Trophoblast cell (in vitro differentiated cells and primary cell): Measurements from ENCODE around the gene OR10H1.
A peak's percentile ranks its signal among the peaks of the same experiment; 100 is the strongest.
"Not testable (repeated sequence)": the region's sequence is repeated elsewhere in the genome, so short reads cannot be mapped to it uniquely, and the experiment has no call there.

Source experiments
- DNase-seq, 2 donors: peaks; one replicate each; pipeline ENCODE4 v3.0.0-alpha.2; 2016
- H2AFZ ChIP-seq: 2 replicates; pipeline ENCODE4 v1.6.1; 2013; ENCODE audit warnings: low read length, moderate library complexity, mild to moderate bottlenecking; ENCODE audit not compliant: insufficient read depth, poor library complexity
- H2AK5ac ChIP-seq: 2 replicates; pipeline ENCODE4 v1.6.1; 2013; ENCODE audit warnings: mild to moderate bottlenecking, low read length
- H2BK120ac ChIP-seq: 2 replicates; pipeline ENCODE4 v1.6.1; 2013; ENCODE audit warnings: low read length, mild to moderate bottlenecking, moderate library complexity; ENCODE audit not compliant: insufficient read depth, poor library complexity
- H2BK12ac ChIP-seq: 2 replicates; pipeline ENCODE4 v1.6.1; 2013; ENCODE audit warnings: mild to moderate bottlenecking, low read length, moderate library complexity
- H2BK5ac ChIP-seq: 2 replicates; pipeline ENCODE4 v1.6.1; 2013; ENCODE audit warnings: low read length, low read depth, moderate library complexity, mild to moderate bottlenecking; ENCODE audit not compliant: poor library complexity
- H3K14ac ChIP-seq: 2 replicates; pipeline ENCODE4 v1.6.1; 2013; ENCODE audit warnings: mild to moderate bottlenecking, low read length
- H3K18ac ChIP-seq: 2 replicates; pipeline ENCODE4 v1.6.1; 2013; ENCODE audit warnings: mild to moderate bottlenecking, low read length
- H3K23ac ChIP-seq: 2 replicates; pipeline ENCODE4 v1.6.1; 2013; ENCODE audit warnings: low read length
- H3K27ac ChIP-seq: 2 replicates; pipeline ENCODE4 v1.5.1; 2013; ENCODE audit warnings: low read depth, mild to moderate bottlenecking, inconsistent platforms, low read length, moderate library complexity
- H3K27me3 ChIP-seq: 2 replicates; pipeline ENCODE4 v1.6.1; 2013; ENCODE audit warnings: inconsistent platforms, mild to moderate bottlenecking, low read length, moderate library complexity; ENCODE audit not compliant: insufficient read depth
- H3K36me3 ChIP-seq, 2 experiments: 1 replicate in 1 of 2; 2 replicates in 1 of 2; pipeline ENCODE4 v1.6.1; 2013; ENCODE audit warnings: low read length in 2 of 2, mild to moderate bottlenecking in 2 of 2, moderate library complexity in 1 of 2; ENCODE audit not compliant: insufficient read depth in 2 of 2, control insufficient read depth in 1 of 2
- H3K4ac ChIP-seq: 2 replicates; pipeline ENCODE4 v1.6.1; 2013; ENCODE audit warnings: low read depth, mild to moderate bottlenecking, low read length, moderate library complexity
- H3K4me1 ChIP-seq, 2 experiments: 1 replicate in 1 of 2; 2 replicates in 1 of 2; pipeline ENCODE4 v1.6.1; 2013; ENCODE audit warnings: low read length in 2 of 2, mild to moderate bottlenecking in 2 of 2, moderate library complexity in 1 of 2; ENCODE audit not compliant: insufficient read depth in 2 of 2, control insufficient read depth in 1 of 2
- H3K4me2 ChIP-seq: 2 replicates; pipeline ENCODE4 v1.6.1; 2013; ENCODE audit warnings: inconsistent platforms, mild to moderate bottlenecking, low read length, moderate library complexity
- H3K4me3 ChIP-seq: 2 replicates; pipeline ENCODE4 v1.5.1; 2013; ENCODE audit warnings: mild to moderate bottlenecking, low read depth, low read length, inconsistent platforms
- H3K79me1 ChIP-seq: one replicate; pipeline ENCODE4 v1.6.1; 2013; ENCODE audit warnings: low read length
- H3K79me2 ChIP-seq: 2 replicates; pipeline ENCODE4 v1.6.1; 2013; ENCODE audit warnings: low read length, mild to moderate bottlenecking; ENCODE audit not compliant: control insufficient read depth, insufficient read depth, poor library complexity
- H3K9ac ChIP-seq: 2 replicates; pipeline ENCODE4 v1.6.1; 2013; ENCODE audit warnings: mild to moderate bottlenecking, low read length
- H3K9me3 ChIP-seq: 2 replicates; pipeline ENCODE4 v1.6.1; 2013; ENCODE audit warnings: low read depth, mild to moderate bottlenecking, control low read depth, inconsistent platforms, low read length; ENCODE audit not compliant: insufficient read depth
- H4K12ac ChIP-seq: 2 replicates; pipeline ENCODE4 v1.6.1; 2013; ENCODE audit warnings: low read depth, mild to moderate bottlenecking, low read length, moderate library complexity
- H4K8ac ChIP-seq: 2 replicates; pipeline ENCODE4 v1.6.1; 2013; ENCODE audit warnings: low read depth, mild to moderate bottlenecking, low read length, moderate library complexity
- H4K91ac ChIP-seq: one replicate; pipeline ENCODE4 v1.6.1; 2013; ENCODE audit warnings: low read depth, mild to moderate bottlenecking, low read length, moderate library complexity
- WGBS: extraction: QIAGEN DNeasy Blood & Tissue Kit; methylation state at CpG from one replicate; pipeline ENCODE4 v1.1.7; 2013; ENCODE audit warnings: missing lambda C conversion rate; ENCODE audit not compliant: insufficient read length, insufficient coverage; ENCODE audit errors: extremely low coverage; 5-methylcytosine and 5-hydroxymethylcytosine counted together

OR10H1 gene

GRCh38 chr19:15775249-15775648 is 40.2 kb downstream of the OR10H1 start:
- no peak overlapping the region for H3K4me3 ChIP-seq
- H2BK5ac ChIP-seq = no peak overlapping the region
- H3K4me2 ChIP-seq = no peak overlapping the region
- no peak overlapping the region for H2AFZ ChIP-seq
- no peak overlapping the region for H3K18ac ChIP-seq
- H3K9me3 ChIP-seq = peaks cover 49% of the 10 kb centered on the region
- H3K14ac ChIP-seq = no peak overlapping the region
- H3K79me2 ChIP-seq = no peaks in the 10 kb centered on the region
- WGBS = no CpG with 5 or more reads among the region's 2 CpGs
- DNase-seq = no peak
- H3K4me1 ChIP-seq = no peaks in the 10 kb centered on the region
- H3K36me3 ChIP-seq = no peaks in the 10 kb centered on the region
- H3K23ac ChIP-seq = no peak overlapping the region
- H2BK120ac ChIP-seq = no peak overlapping the region
- H3K9ac ChIP-seq = no peak overlapping the region
- H4K91ac ChIP-seq = no peak overlapping the region
- H3K79me1 ChIP-seq = no peaks in the 10 kb centered on the region
- no peak overlapping the region for H4K12ac ChIP-seq
- H3K27ac ChIP-seq = no peak overlapping the region
- no peaks in the 10 kb centered on the region for H3K27me3 ChIP-seq
- H2AK5ac ChIP-seq = no peak overlapping the region
- no peak overlapping the region for H3K4ac ChIP-seq
- H4K8ac ChIP-seq = no peak overlapping the region
- H2BK12ac ChIP-seq = no peak overlapping the region

GRCh38 chr19:15774159-15774558 is 41.3 kb downstream of the OR10H1 start:
- not testable (repeated sequence) for H4K91ac ChIP-seq, H3K79me1 ChIP-seq, H3K18ac ChIP-seq, H4K12ac ChIP-seq, H2BK5ac ChIP-seq, H3K27me3 ChIP-seq, H2AK5ac ChIP-seq, H3K4ac ChIP-seq, H3K4me2 ChIP-seq, H3K4me1 ChIP-seq, H4K8ac ChIP-seq, DNase-seq, H3K27ac ChIP-seq, H2AFZ ChIP-seq, H3K79me2 ChIP-seq, H3K14ac ChIP-seq, H3K9ac ChIP-seq, H3K4me3 ChIP-seq, H3K36me3 ChIP-seq, H2BK12ac ChIP-seq, H3K23ac ChIP-seq, H2BK120ac ChIP-seq
- peaks cover 44% of the 10 kb centered on the region for H3K9me3 ChIP-seq
- no CpG with 5 or more reads among the region's 3 CpGs for WGBS

DNA sequence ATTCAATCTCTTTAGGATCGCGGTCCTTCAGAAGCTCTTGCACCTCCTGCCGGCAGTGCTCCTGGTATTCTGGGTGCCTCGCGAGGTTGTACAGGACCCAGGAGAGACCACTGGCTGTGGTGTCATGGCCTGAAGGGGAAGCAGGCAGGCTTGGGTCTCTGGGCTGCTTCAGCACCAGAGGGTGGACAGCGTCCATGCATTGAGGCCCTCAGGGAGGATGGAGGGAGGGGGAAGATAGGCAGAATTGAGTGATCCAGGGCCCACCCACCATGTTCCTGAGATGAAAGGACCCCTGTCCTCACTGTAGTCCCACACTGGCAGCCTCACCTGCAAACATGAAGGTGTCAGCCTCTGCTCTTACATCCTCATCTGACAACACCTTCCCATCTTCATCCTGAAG is 45.9 kb downstream of the OR10H1 start:
- Histone ChIP-seq H3K27ac (no peak overlapping the region), H3K4me2 (no peak overlapping the region), H3K9ac (no peak overlapping the region), H3K36me3 (no peaks in the 10 kb centered on the region), H3K9me3 (peaks cover 22% of the 10 kb centered on the region), H2AFZ (no peak overlapping the region), H2AK5ac (no peak overlapping the region), H2BK12ac (no peak overlapping the region), H3K18ac (no peak overlapping the region), H4K12ac (no peak overlapping the region), H2BK5ac (no peak overlapping the region), H4K91ac (no peak overlapping the region), H3K4me1 (no peaks in the 10 kb centered on the region), H3K79me1 (no peaks in the 10 kb centered on the region), H3K4ac (no peak overlapping the region), H3K4me3 (no peak overlapping the region), H3K27me3 (no peaks in the 10 kb centered on the region), H3K79me2 (no peaks in the 10 kb centered on the region), H3K23ac (no peak overlapping the region), H4K8ac (no peak overlapping the region), H3K14ac (no peak overlapping the region), H2BK120ac (no peak overlapping the region)
- no peak for DNase-seq
- WGBS = no CpG with 5 or more reads among the region's 6 CpGs

- Histone ChIP-seq H2BK5ac (no peak overlapping the region), H3K27ac (no peak overlapping the region), H2BK12ac (no peak overlapping the region), H3K9me3 (peaks cover 24% of the 10 kb centered on the region), H3K9ac (peak overlapping the region; percentile 8), H3K27me3 (no peaks in the 10 kb centered on the region), H2AK5ac (no peak overlapping the region), H2BK120ac (no peak overlapping the region), H3K23ac (no peak overlapping the region), H3K79me2 (no peaks in the 10 kb centered on the region), H2AFZ (no peak overlapping the region), H4K12ac (no peak overlapping the region), H3K4me1 (no peaks in the 10 kb centered on the region), H3K79me1 (no peaks in the 10 kb centered on the region), H4K8ac (no peak overlapping the region), H3K18ac (no peak overlapping the region), H3K14ac (no peak overlapping the region), H4K91ac (no peak overlapping the region), H3K4me3 (no peak overlapping the region), H3K4ac (no peak overlapping the region), H3K36me3 (no peaks in the 10 kb centered on the region), H3K4me2 (no peak overlapping the region)
- DNase-seq = no peak
- WGBS = no CpG with 5 or more reads among the region's 28 CpGs
Observed at GRCh38 chr19:15759962-15760565, 55.4 kb downstream of the OR10H1 start.
